ENCODE measurements around the gene MALRD1. TPM values are rescaled to one million over a fixed set of nuclear protein-coding genes. Genes with fewer than 3 reads are reported as not detected.

MALRD1 gene
- total RNA-seq, 2 experiments from 2014 or later, result not detected

- H3K4me3 Mint-ChIP-seq, result no peak overlapping the region
- POLR2A ChIA-PET, result no interaction called here
- peaks cover 3% of the 10 kb centered on the region for H3K9me3 Mint-ChIP-seq
- H3K4me1 Mint-ChIP-seq, result no peaks in the 10 kb centered on the region
- H3K27ac Mint-ChIP-seq, result no peak overlapping the region
- DNase-seq (no peak), ATAC-seq (ENCODE audit: low read depth) (no peak)
- H3K27me3 Mint-ChIP-seq, result no peaks in the 10 kb centered on the region
- no peaks in the 10 kb centered on the region for H3K36me3 Mint-ChIP-seq
Measured at GRCh38 chr10:19577807-19578206, 529.2 kb downstream of the MALRD1 start.

- H3K27me3 Mint-ChIP-seq, result no peaks in the 10 kb centered on the region
- no peak for ATAC-seq (ENCODE audit: low read depth)
- no peaks in the 10 kb centered on the region for H3K4me1 Mint-ChIP-seq
- POLR2A ChIA-PET, result no interaction called here
- no peak overlapping the region for H3K4me3 Mint-ChIP-seq
- H3K9me3 Mint-ChIP-seq, result peaks cover 3% of the 10 kb centered on the region
- no peaks in the 10 kb centered on the region for H3K36me3 Mint-ChIP-seq
- DNase-seq, result no peak
- H3K27ac Mint-ChIP-seq, result no peak overlapping the region
Measured at GRCh38 chr10:19578571-19578970, 530.0 kb downstream of the MALRD1 start.

- no peak overlapping the region for H3K27ac Mint-ChIP-seq
- H3K4me3 Mint-ChIP-seq, result no peak overlapping the region
Measured at GRCh38 chr10:19579761-19580545, 531.4 kb downstream of the MALRD1 start.

DNA sequence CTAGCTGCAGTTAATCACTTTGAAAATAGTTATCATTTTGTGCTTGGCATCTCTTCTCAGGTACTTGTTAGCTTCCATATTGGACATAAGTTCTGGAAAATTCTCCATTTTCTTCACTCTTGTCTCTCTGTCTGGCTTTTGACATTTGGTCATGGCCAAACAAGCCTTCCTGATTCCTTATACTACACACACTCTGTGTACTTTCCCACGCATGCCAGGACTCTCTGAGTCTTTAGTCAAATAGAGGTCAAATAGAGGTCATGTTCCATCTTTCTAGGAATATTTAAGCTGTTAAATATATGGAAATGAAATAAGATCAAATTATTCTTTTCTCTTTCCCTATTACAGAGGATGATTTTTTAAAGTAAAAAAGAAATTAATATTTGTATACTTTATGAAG lies 532.1 kb downstream of the MALRD1 start:
- Mint-ChIP-seq H3K27me3 (no peaks in the 10 kb centered on the region), H3K36me3 (no peaks in the 10 kb centered on the region), H3K4me1 (no peaks in the 10 kb centered on the region), H3K4me3 (no peak overlapping the region), H3K9me3 (peaks cover 7% of the 10 kb centered on the region), H3K27ac (no peak overlapping the region)
- ATAC-seq (ENCODE audit: low read depth) (no peak), DNase-seq (no peak)
- POLR2A ChIA-PET, result no interaction called here

More at GRCh38 chr10:19579761-19580545, 531.4 kb downstream of the MALRD1 start:
- H3K36me3 Mint-ChIP-seq, result no peaks in the 10 kb centered on the region
- no peaks in the 10 kb centered on the region for H3K4me1 Mint-ChIP-seq
- H3K27me3 Mint-ChIP-seq, result no peaks in the 10 kb centered on the region
- ATAC-seq (ENCODE audit: low read depth) (no peak), DNase-seq (no peak)
- POLR2A ChIA-PET, result no interaction called here
- H3K9me3 Mint-ChIP-seq, result peaks cover 4% of the 10 kb centered on the region

DNA sequence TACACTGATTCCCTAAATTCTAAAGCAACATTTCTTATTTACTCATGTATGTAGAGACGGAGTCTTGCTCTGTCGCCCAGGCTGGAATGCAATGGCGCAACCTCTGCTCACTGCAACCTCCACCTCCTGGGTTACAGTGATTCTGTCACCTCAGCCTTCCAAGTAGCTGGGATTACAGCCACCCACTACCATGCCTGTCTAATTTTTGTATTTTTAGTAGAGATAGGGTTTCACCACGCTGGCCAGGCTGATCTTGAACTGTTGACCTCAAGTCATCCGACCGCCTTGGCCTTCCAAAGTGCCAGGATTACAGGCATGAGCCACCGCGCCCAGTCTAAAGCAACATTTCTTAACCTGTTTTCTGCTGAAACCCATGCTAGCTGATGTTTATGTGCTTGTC lies 540.0 kb downstream of the MALRD1 start:
- Mint-ChIP-seq H3K27me3 (no peaks in the 10 kb centered on the region), H3K9me3 (peaks cover 10% of the 10 kb centered on the region), H3K4me1 (no peaks in the 10 kb centered on the region), H3K36me3 (no peaks in the 10 kb centered on the region), H3K4me3 (no peak overlapping the region), H3K27ac (no peak overlapping the region)
- ATAC-seq (ENCODE audit: low read depth) (no peak), DNase-seq (no peak)
- POLR2A ChIA-PET, result no interaction called here

GRCh38 chr10:19592276-19592675 lies 543.7 kb downstream of the MALRD1 start:
- H3K27ac Mint-ChIP-seq, result no peak overlapping the region
- peaks cover 3% of the 10 kb centered on the region for H3K9me3 Mint-ChIP-seq
- H3K4me3 Mint-ChIP-seq, result no peak overlapping the region
- no peaks in the 10 kb centered on the region for H3K4me1 Mint-ChIP-seq
- DNase-seq (no peak), ATAC-seq (ENCODE audit: low read depth) (no peak)
- POLR2A ChIA-PET, result no interaction called here
- H3K36me3 Mint-ChIP-seq, result no peaks in the 10 kb centered on the region
- no peaks in the 10 kb centered on the region for H3K27me3 Mint-ChIP-seq

DNA sequence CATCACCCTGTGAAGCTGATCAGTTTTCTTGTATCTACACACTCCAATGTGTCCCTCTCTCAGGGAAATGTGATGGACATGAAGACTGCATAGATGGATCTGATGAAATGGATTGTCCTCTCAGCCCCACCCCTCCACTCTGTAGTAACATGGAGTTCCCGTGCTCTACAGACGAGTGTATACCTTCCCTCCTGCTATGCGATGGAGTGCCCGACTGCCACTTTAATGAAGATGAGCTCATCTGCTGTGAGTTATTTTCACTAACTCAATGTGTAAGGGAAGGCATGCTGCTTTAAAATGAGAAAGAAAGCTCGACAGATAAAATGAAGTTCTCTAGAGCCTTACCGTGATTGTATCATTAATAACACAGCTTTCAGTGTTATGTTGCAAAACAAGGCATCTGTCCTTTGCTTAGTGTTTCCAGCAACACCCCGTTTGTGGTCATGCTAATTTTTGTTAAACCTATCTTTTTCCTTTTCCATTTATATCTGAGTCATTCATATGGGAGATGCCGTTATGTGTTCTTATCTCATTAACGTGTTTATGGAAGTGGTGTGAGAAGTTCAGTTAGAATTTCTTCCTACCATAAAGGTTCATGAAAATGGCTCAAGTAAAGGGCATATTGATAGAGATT lies 546.7 kb downstream of the MALRD1 start:
- Mint-ChIP-seq H3K4me3 (no peak overlapping the region), H3K27ac (no peak overlapping the region), H3K4me1 (no peaks in the 10 kb centered on the region), H3K36me3 (no peaks in the 10 kb centered on the region), H3K27me3 (no peaks in the 10 kb centered on the region), H3K9me3 (no peaks in the 10 kb centered on the region)
- DNase-seq (no peak), ATAC-seq (ENCODE audit: low read depth) (no peak)
- POLR2A ChIA-PET, result no interaction called here

- POLR2A ChIA-PET, result no interaction called here
- Mint-ChIP-seq H3K27me3 (no peaks in the 10 kb centered on the region), H3K4me3 (no peak overlapping the region), H3K27ac (no peak overlapping the region), H3K36me3 (no peaks in the 10 kb centered on the region), H3K4me1 (no peaks in the 10 kb centered on the region), H3K9me3 (peaks cover 4% of the 10 kb centered on the region)
- no peak for ATAC-seq (ENCODE audit: low read depth)
- DNase-seq, result no peak
Measured at GRCh38 chr10:19605806-19606205, 557.2 kb downstream of the MALRD1 start.

- H3K27ac Mint-ChIP-seq, result no peak overlapping the region
- ATAC-seq (ENCODE audit: low read depth) (no peak), DNase-seq (no peak)
- H3K27me3 Mint-ChIP-seq, result no peaks in the 10 kb centered on the region
- H3K9me3 Mint-ChIP-seq, result peaks cover 4% of the 10 kb centered on the region
- POLR2A ChIA-PET, result no interaction called here
- H3K4me1 Mint-ChIP-seq, result no peaks in the 10 kb centered on the region
- H3K36me3 Mint-ChIP-seq, result no peaks in the 10 kb centered on the region
- no peak overlapping the region for H3K4me3 Mint-ChIP-seq
Measured at GRCh38 chr10:19606968-19607367, 558.4 kb downstream of the MALRD1 start.

DNA sequence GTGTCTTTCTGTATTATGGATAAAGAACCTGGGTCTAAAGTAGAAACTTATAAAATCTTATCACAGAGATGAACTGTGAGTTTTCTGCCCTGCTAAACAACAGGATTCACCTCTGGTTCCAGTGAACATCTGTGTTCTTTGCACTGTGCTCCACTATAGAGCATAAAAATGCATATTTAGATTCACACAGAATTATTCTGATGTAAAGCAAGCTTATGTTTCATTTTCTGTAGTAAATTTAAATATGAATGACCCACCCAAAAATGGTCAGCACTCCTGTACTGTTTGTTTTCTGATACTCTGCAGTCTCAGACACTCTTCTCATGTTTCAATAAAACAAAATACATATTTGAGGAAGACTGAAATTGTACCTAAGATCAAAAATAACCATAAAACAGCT lies 563.2 kb downstream of the MALRD1 start:
- Mint-ChIP-seq H3K27me3 (no peaks in the 10 kb centered on the region), H3K4me3 (no peak overlapping the region), H3K4me1 (no peaks in the 10 kb centered on the region), H3K27ac (no peak overlapping the region), H3K36me3 (no peaks in the 10 kb centered on the region), H3K9me3 (peaks cover 1% of the 10 kb centered on the region)
- DNase-seq (no peak), ATAC-seq (ENCODE audit: low read depth) (no peak)
- POLR2A ChIA-PET, result no interaction called here

- H3K4me3 Mint-ChIP-seq, result no peak overlapping the region
- H3K27me3 Mint-ChIP-seq, result no peaks in the 10 kb centered on the region
- no peak overlapping the region for H3K27ac Mint-ChIP-seq
- no peaks in the 10 kb centered on the region for H3K36me3 Mint-ChIP-seq
- no peaks in the 10 kb centered on the region for H3K4me1 Mint-ChIP-seq
- peaks cover 1% of the 10 kb centered on the region for H3K9me3 Mint-ChIP-seq
- POLR2A ChIA-PET, result no interaction called here
- ATAC-seq (ENCODE audit: low read depth), result no peak
- no peak for DNase-seq
Measured at GRCh38 chr10:19616966-19617365, 568.4 kb downstream of the MALRD1 start.

- Mint-ChIP-seq H3K27me3 (no peaks in the 10 kb centered on the region), H3K4me3 (no peak overlapping the region), H3K36me3 (no peaks in the 10 kb centered on the region), H3K27ac (no peak overlapping the region), H3K9me3 (peaks cover 3% of the 10 kb centered on the region), H3K4me1 (no peaks in the 10 kb centered on the region)
- DNase-seq (no peak), ATAC-seq (ENCODE audit: low read depth) (no peak)
- POLR2A ChIA-PET, result no interaction called here
Measured at GRCh38 chr10:19620811-19621210, 572.2 kb downstream of the MALRD1 start.

- no peak for ATAC-seq (ENCODE audit: low read depth)
- Mint-ChIP-seq H3K4me3 (no peak overlapping the region), H3K9me3 (peaks cover 3% of the 10 kb centered on the region), H3K27ac (no peak overlapping the region), H3K4me1 (no peaks in the 10 kb centered on the region), H3K27me3 (no peaks in the 10 kb centered on the region), H3K36me3 (no peaks in the 10 kb centered on the region)
- POLR2A ChIA-PET, result no interaction called here
- no peak for DNase-seq
Measured at GRCh38 chr10:19623321-19623720, 574.7 kb downstream of the MALRD1 start.

GRCh38 chr10:19626156-19626555 lies 577.6 kb downstream of the MALRD1 start:
- no peak for DNase-seq
- Mint-ChIP-seq H3K27me3 (no peaks in the 10 kb centered on the region), H3K36me3 (no peaks in the 10 kb centered on the region), H3K27ac (no peak overlapping the region), H3K4me3 (no peak overlapping the region), H3K9me3 (peaks cover 3% of the 10 kb centered on the region), H3K4me1 (no peaks in the 10 kb centered on the region)
- POLR2A ChIA-PET, result no interaction called here
- no peak for ATAC-seq (ENCODE audit: low read depth)
